Stromal cell of bone marrow (primary cell): ENCODE results near the gene RAD51C.
"Not testable (repeated sequence)": the region's sequence is repeated elsewhere in the genome, so short reads cannot be mapped to it uniquely, and the experiment has no call there.

Experiments used
- DNase-seq: peaks from one replicate; pipeline ENCODE4 v3.0.0-alpha.2; 2012; ENCODE audit warnings: low read depth

Gene RAD51C

DNA sequence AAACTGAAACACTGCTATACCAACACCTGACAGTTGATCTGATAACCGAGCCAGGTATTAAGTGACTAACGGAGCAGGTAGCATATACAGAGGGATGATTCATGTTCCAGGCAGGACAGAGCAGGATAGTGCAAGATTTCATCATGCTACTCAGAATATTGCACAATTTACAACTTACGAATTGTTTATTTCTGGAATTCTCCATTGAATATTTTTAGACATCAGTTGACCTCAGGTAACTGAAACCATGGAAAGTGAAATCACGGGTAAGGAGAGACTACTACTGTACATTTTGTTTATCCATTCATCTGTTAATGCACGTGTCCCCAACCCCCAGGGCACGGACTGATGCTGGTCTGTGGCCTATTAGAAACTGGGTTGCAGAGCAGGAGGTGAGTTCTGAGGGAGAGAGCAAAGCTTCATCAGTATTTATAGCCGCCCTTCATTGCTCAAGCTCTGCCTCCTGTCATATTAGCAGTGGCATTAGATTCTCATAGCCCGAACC lies 48.8 kb downstream of the RAD51C start:
- DNase-seq, result no peak

DNA sequence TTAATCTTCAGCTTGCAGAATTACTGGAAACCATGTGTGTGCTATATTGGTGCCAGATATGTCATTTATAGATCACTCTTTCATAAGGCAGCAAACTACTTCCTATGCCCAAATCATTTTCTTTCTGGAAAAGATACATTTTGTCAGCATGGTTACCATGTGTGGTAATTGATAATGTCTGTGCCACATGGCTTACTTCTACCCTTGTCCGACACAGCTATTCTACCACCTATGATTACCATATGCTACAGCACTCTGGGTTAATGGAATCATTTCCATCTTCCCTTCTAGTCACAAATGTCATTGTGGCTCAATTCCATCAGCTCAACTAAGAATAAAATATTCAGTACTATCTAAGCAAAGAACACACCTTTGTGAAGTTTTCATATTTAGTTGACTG lies 55.3 kb downstream of the RAD51C start:
- DNase-seq, result no peak

DNA sequence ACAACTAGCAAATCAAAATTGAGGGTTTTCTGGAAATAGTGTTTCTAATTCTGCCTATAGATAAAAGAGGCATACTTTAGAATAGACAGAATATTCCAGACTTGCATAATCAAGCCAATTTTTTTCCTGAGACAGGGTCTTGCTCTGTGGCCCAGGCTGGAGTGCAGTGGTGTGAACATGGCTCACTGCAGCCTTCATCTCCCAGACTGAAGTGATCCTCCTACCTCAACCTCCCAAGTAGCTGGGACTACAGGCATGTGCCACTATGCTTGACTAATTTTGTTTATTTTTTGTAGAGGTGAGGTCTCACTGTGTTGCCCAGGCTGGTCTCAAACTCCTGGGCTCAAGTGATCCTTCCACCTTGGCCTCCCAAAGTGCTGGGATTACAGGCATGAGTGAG lies 57.2 kb downstream of the RAD51C start:
- not testable (repeated sequence) for DNase-seq

DNA sequence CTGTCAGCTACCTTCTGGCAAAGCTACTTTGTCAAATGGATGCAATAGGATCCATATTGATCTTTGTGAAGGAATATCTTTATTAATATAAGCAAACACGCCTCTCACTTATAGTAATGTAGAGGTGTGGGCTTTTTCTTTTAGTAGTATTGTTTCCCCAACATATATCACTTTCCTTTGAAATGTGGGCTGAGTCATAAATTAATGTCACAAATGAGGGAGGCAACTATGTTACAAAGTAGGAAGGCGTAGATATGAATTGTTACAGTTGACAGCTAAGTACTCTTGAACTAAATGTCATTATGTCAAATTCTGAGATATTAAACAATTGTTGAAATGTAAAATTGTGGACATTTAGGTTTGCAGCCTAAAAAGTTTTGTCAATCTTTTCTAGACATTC lies 60.6 kb downstream of the RAD51C start:
- DNase-seq, result no peak

DNA sequence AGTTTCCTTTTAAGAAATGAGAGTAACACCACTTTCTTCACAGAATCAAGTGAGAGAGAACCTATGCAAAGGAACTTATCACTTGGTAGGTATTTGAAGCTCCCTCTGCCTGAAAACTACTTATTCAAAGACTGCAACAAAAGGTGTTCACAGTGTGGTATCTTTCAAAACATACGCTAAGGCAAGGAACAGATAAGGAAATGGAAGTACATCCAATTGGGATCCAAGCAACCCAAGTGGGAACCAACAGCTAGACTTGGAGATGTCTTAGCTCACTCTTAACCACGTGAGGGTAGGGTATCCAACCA lies 62.8 kb downstream of the RAD51C start:
- no peak for DNase-seq

DNA sequence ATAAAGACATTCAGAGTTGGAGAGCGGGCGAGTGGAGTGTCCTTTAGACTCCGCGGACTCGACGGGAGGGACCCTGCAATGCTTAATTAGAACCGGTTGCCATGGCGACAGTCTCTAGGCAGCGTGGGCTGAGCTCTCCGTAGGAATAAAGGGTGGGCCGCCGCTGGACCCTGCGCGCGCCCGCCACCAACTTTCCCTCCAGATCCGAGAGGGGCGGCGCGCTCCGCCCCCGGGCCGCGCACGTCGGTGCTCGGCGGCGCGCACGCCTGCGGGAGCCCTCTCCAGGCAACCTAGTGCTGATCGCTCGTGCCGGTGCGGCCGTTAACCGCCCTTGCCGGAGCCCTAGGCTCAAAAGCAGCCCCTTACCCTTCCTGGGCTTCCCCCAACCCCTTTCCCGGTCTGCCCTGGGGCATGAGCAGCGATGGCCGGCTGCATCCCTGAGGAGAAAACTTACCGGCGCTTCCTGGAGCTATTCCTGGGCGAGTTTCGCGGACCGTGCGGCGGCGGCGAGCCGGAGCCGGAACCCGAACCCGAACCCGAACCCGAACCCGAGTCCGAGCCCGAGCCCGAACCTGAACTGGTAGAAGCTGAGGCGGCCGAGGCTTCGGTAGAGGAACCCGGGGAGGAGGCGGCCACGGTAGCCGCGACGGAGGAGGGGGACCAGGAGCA lies 63.3 kb downstream of the RAD51C start, which contains the start of gene PPM1E:
Gene PPM1E, plus strand, starts transcription at position 278 of the 669 bp plus-strand sequence.
- no peak for DNase-seq

DNA sequence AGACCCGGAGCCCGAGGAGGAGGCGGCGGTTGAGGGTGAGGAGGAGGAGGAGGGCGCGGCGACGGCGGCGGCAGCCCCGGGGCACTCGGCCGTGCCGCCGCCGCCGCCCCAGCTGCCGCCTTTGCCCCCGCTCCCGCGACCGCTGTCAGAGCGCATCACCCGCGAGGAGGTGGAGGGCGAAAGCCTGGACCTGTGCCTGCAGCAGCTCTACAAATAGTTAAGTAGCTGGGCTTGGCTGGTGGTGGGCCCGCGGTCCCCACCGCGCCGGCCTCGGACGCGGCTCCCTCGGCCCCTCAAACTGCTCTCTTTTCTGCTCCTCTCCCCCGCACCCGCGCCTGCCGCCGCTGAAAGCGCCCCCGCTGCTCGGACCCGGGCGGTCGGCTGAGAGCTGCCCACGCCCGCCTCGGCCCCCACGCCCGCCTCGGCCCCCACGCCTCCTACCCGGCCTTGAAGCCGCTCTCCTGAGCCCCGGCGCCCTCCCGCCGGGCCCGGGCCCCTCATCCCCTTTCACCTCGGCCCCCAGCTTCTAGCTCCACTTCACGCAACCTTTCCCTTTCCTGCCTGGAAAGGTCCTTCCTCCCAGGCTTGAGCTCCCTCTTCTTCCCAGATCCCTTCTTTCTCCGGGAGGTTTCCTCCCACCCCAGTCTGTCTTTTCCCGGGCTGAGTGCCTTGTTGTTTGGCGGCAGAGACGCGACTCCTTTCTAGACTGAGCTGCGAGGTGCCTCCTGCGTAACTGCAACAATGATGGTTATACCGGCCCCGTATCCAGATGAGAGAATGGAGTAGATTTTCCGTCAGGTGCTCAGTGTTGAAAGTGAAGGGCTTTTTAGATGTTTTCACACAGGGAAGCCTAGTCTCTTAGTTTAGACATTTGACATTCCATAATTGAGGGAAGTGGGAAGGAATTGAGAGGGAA lies 64.1 kb downstream of the RAD51C start:
- no peak for DNase-seq

DNA sequence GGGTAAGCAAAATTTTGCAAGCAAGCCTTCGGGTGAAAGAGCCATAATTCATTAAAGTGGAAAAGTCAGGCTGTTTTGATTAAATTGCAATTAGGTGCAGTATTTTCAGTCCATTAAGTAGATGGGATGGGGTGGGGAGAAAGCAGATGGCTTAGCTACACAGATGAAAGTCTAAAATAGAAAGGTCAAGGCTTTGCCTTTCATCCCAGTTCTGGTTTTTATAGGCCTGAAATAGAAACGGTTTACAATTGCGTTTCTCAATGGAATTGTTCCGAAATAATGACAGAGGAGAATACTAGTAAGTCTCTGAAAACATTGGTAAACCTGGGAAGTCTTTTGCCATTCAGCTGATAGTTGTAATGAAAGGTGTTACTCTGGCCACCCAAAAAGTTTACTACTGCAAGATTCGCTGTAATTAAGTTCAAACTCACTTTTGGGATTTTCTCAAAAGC lies 64.8 kb downstream of the RAD51C start:
- no peak for DNase-seq

DNA sequence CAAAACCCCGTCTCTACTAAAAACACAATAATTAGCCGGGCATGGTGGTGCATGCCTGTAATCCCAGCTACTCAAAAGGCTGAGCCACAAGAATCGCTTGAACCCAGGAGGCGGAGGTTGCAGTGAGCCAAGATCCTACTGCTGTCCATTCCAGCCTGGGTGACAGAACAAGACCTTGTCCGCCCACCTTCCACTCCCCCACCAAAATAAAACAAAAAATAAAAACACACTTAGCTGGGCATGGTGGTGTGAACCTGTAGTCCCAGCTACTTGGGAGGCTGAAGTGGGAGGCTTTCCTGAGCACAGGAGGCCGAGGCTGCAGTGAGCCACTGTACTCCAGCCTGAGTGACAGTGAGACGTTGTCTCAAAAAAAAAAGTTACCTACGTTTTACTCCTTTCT lies 66.5 kb downstream of the RAD51C start:
- no peak for DNase-seq

DNA sequence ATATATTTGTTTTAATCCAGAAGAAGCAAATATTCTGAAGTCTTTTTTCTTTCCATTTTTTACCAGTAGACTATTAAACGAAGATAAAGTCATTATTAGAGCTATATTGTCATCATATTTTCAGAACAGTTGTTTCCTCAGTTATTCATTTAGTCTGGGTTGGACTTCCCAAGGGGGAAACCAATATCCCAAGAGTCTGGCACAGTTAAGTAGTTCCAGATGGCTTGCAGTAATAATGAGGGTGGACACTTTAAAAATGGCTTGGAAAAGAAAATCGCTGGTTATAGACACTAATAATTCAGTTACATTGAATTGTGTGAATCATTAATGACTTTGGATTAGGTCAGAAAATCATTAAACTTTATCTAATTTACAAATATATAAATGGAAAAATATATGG lies 67.1 kb downstream of the RAD51C start:
- no peak for DNase-seq

DNA sequence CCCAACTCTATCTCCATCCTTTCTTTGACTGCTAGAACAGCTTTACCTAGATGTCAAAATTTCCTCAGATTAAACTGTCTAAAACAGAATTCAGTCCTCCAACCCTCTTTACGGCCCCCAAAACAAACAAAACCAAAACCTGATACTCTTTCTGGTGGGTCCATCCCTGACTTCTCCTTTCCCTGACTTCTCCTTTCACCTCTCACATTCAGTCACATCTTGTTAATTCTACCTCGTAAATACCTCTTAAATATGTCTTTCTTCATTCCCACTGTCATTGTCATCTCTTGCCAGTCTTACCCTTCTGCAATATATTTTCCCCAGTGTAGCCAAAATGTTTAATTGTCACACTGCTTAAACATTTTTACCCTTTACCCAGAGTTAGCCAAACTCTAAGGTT lies 67.8 kb downstream of the RAD51C start:
- DNase-seq, result no peak

DNA sequence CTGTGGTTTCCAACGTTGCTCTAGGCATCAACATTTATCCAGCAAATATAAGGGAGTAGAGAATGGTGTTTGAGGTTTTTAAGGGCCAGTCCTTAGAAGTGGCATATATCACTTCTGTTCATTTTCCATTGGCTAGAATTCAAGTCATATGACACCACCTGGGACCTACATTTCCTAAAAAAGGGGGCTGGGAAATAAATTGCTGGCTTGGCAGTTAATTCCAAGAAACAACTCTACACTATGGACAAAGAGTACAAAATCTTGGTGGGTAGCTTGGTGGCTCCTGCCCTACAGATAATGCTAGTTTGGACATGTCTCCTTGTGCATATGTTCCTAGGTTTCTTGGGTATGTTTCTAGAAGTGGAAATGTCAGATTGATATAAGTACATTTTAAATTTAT lies 70.9 kb downstream of the RAD51C start:
- no peak for DNase-seq

DNA sequence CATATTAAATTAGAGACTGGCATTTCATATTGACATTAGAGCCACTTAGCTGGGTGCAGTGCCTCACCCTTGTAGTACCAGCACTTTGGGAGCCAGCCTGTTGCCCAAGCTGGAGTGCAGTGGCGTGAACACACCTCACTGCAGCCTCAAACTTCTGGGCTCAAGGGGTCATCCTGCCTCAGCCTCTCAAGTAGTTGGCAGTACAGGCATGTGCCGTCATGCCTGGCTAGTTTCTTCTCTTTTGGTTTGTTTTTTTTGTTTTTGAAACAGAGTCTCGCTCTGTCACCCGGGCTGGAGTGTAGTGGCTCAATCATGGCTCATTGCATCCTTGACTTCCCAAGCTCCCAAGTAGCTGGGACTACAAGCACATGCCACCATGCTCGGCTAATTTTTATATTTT lies 72.0 kb downstream of the RAD51C start:
- no peak for DNase-seq

DNA sequence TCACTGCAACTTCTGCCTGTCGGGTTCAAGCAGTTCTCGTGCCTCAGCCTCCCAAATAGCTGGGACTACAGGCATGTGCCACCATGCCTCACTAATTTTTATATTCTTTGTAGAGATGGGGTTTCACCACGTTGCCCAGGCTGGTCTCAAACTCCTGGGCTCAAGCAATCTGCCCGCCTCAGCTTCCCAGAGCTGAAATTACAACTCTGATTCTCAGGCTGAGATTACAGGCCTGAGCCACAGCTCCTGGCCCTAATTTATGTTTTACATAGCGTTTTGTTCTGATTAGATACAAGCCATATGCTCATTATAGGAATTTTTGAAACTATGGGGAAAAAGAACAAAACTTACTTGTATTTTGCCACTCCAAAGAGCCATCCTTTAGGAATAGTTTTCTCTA lies 86.1 kb downstream of the RAD51C start:
- not testable (repeated sequence) for DNase-seq

DNA sequence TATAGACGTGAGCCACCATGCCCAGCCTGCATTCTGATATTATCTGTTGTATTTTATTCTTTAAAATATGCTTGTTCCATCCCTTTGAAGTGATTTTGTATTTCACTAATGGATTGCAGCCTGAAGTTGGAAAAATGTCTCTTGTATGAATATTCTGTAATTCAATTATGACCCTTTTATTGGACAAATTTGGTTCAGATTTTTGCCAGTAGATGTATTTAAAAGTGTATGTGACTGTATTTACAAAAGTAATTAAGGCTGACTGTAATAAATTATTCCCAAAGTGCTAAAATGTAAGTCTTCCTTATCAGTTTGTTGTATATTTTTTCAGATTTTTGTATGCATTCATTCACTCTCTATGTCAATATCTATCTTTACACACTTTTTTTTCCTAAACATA lies 87.0 kb downstream of the RAD51C start:
- DNase-seq, result no peak

DNA sequence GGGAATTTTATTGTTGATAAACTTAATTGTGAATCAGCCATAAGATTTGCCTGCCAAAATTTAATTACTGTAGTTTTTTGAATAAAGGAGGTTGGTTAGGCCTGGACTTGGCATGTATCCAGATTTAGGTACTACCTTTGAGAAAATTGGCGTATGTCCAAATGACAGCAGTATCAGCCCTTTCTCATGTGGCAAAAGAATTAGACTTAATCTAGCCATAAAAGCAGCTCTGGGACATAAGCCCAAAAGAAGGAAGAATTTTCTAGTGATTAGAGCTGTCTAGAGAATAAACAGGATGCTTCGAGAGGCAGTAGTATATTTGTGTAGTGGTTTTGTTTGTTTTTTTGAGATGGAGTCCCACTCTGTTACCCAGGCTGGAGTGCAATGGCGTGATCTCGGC lies 91.0 kb downstream of the RAD51C start:
- no peak for DNase-seq

DNA sequence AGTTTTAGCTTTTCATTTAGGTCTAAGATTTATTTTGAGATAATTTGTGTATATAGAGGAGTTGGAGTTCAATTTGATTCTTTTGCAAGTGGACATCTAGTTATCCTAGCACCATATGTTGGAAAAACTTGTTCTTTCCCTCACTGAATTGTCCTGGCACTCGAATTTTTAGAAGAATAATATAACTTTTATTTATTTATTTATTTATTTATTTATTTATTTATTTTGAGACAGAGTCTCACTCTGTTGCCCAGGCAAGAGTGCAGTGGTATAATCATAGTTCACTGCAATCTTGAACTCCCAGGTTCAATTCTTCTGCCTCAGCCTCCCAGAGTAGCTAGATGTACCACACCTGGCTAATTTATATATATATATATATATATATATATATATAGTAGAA lies 92.7 kb downstream of the RAD51C start:
- no peak for DNase-seq
